HL-60 (cell line): Measurements from ENCODE around the gene PPHLN1.

Experiments
- DNase-seq, 2 experiments: peaks; one replicate each; pipeline ENCODE4 v3.0.0-alpha.2; 2010 to 2020; ENCODE audit warnings: low read depth in 1 of 2, low spot score in 1 of 2
- H3K27ac ChIP-seq: fragments of 250-450 bp; sonication (Bioruptor Pico); replicated peaks from 2 replicates; pipeline ENCODE4 v1.5.1; 2020; ENCODE audit warnings: mild to moderate bottlenecking, moderate library complexity
- H3K27me3 ChIP-seq: fragments of 250-450 bp; sonication (Bioruptor Pico); 2 replicates; pipeline ENCODE4 v1.5.1; 2021; ENCODE audit warnings: mild to moderate bottlenecking, moderate library complexity; ENCODE audit not compliant: insufficient read depth, poor library complexity, severe bottlenecking
- H3K4me3 ChIP-seq: replicated peaks from 2 replicates; pipeline ENCODE4 v1.5.1; 2011; ENCODE audit warnings: mild to moderate bottlenecking, control low read depth, low read length; ENCODE audit not compliant: insufficient read depth
- GABPA ChIP-seq: IDR thresholded peaks from 2 replicates; pipeline ENCODE4 v1.6.1; 2012; ENCODE audit warnings: low read depth
- POLR2AphosphoS5 ChIP-seq: IDR thresholded peaks from 2 replicates; pipeline ENCODE4 v1.6.1; 2012; ENCODE audit warnings: low read depth
- SPI1 ChIP-seq: IDR thresholded peaks from 2 replicates; pipeline ENCODE4 v1.6.1; 2012; ENCODE audit warnings: low read depth, mild to moderate bottlenecking, borderline replicate concordance
- TF ChIP-seq, protein P1 (sequence below): IDR thresholded peaks from 2 replicates; pipeline ENCODE4 v1.6.1; 2012; ENCODE audit warnings: low read depth; ENCODE audit not compliant: insufficient replicate concordance
- TF ChIP-seq, protein P2 (sequence below): IDR thresholded peaks from one replicate; pipeline ENCODE4 v1.5.1; 2011; ENCODE audit warnings: low read length, control low read depth, inconsistent platforms; ENCODE audit not compliant: insufficient read depth

PPHLN1 gene

DNA sequence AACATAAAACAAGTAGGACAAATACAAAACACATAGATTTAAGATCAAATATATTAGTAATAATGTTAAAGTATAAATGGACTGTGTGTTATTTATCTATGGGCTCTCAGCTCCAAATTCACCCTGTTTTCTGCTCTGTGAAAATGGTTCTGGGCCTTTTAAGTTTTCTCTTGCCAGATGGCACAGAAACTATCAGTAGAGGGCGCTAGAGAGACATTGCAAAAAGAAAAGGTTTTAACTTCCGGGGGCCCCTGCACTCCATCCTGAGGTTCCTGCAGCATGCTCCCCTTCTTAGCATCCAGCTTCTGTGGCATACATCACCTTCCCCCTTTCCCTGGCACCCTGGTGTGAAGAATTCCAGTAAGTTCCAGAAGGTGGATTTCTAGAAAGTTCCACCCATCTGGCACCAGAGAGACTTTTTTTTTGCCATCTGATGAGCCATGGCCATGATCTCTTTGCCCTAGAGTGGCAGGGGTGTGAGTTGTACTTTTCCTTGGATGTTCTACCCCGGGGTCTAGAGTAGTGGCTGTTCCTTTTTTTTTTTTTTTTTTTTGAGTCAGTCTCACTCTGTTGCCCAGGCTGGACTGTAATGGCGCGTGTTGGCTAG lies 29.4 kb upstream of the PPHLN1 start:
- H3K27ac ChIP-seq: no peak overlapping the region
- H3K27me3 ChIP-seq: no peaks in the 10 kb centered on the region
- DNase-seq: peak in 1 of 2 experiments; percentile 47
- TF ChIP-seq, protein P1, sequence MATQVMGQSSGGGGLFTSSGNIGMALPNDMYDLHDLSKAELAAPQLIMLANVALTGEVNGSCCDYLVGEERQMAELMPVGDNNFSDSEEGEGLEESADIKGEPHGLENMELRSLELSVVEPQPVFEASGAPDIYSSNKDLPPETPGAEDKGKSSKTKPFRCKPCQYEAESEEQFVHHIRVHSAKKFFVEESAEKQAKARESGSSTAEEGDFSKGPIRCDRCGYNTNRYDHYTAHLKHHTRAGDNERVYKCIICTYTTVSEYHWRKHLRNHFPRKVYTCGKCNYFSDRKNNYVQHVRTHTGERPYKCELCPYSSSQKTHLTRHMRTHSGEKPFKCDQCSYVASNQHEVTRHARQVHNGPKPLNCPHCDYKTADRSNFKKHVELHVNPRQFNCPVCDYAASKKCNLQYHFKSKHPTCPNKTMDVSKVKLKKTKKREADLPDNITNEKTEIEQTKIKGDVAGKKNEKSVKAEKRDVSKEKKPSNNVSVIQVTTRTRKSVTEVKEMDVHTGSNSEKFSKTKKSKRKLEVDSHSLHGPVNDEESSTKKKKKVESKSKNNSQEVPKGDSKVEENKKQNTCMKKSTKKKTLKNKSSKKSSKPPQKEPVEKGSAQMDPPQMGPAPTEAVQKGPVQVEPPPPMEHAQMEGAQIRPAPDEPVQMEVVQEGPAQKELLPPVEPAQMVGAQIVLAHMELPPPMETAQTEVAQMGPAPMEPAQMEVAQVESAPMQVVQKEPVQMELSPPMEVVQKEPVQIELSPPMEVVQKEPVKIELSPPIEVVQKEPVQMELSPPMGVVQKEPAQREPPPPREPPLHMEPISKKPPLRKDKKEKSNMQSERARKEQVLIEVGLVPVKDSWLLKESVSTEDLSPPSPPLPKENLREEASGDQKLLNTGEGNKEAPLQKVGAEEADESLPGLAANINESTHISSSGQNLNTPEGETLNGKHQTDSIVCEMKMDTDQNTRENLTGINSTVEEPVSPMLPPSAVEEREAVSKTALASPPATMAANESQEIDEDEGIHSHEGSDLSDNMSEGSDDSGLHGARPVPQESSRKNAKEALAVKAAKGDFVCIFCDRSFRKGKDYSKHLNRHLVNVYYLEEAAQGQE: no peak
- 0 out of 2 replicates have a peak, but pooled peaks have one; percentile 11 for TF ChIP-seq GABPA
- TF ChIP-seq, protein P2, sequence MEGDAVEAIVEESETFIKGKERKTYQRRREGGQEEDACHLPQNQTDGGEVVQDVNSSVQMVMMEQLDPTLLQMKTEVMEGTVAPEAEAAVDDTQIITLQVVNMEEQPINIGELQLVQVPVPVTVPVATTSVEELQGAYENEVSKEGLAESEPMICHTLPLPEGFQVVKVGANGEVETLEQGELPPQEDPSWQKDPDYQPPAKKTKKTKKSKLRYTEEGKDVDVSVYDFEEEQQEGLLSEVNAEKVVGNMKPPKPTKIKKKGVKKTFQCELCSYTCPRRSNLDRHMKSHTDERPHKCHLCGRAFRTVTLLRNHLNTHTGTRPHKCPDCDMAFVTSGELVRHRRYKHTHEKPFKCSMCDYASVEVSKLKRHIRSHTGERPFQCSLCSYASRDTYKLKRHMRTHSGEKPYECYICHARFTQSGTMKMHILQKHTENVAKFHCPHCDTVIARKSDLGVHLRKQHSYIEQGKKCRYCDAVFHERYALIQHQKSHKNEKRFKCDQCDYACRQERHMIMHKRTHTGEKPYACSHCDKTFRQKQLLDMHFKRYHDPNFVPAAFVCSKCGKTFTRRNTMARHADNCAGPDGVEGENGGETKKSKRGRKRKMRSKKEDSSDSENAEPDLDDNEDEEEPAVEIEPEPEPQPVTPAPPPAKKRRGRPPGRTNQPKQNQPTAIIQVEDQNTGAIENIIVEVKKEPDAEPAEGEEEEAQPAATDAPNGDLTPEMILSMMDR: peak; percentile 39
- no peak overlapping the region for H3K4me3 ChIP-seq

DNA sequence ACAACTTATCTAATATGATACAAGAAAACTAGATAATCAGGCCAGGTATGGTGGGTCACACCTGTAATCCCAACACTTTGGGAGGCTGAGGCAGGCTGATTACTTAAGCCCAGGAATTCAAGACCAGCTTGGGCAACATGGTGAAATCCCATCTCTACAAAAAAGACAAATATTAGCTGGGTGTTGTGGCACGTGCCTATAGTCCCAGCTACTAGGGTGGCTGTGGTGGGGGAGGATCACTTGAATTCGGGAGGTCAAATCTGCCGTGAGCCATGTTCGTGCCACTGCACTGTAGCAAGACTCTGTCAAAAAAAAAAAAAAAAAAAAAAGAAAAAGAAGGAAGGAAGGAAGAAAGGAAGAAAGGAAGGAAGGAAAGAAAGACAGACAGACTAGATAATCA lies 27.1 kb upstream of the PPHLN1 start:
- Histone ChIP-seq H3K4me3 (no peak overlapping the region), H3K27me3 (no peaks in the 10 kb centered on the region), H3K27ac (no peak overlapping the region)
- TF ChIP-seq SPI1 (no peak), GABPA (no peak), POLR2AphosphoS5 (no peak)
- TF ChIP-seq, protein P2: no peak
- no peak for DNase-seq

DNA sequence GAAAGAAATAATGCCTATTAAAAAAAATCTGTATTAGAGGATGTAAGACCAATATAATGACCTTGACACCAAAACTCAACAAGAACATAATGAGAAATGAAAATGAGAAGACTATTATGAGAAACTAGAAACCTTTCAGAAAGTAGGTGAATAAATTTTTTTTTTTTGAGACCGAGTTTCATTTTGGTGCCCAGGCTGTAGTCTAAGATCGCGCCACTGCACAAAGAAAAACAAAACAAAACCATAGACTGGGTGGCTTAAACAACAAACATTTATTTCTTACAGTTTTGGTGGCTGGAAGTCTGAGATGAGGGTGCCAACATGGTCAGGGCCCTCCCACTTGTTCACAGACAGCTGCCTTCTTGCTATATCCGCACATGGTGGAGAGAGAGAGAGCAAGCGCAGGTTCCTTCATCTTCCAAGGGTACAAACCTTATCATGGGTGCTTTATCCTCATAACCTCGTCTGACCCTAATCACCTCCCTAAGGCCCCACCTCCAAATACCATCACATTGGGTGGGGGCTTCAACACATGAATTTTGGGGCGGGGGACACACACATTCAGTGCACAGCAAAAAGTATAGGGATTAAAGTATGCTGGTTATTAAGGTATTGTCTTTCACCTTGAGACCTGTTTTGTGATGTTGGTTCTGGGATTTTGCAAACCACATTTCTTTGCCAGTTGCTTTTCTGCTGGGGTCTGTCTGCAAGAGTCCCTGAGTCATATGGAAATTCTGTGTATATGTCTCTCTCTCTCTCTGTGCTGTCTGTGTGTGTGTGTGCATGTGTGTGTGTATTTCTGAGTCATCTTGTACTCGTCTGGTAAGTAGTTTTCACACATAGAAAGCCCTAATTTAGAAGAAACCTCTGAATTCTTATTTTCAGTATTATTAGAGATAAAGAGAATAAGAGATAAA lies 26.3 kb upstream of the PPHLN1 start:
- H3K27ac ChIP-seq: no peak overlapping the region
- no peak for DNase-seq
- no peaks in the 10 kb centered on the region for H3K27me3 ChIP-seq
- no peak overlapping the region for H3K4me3 ChIP-seq
- TF ChIP-seq, protein P2: no peak
- TF ChIP-seq GABPA (no peak), SPI1 (no peak), POLR2AphosphoS5 (no peak)
- TF ChIP-seq, protein P1: no peak
